ENCODE measurements around the gene CHMP4A. TPM values are rescaled to one million over a fixed set of nuclear protein-coding genes. Genes with fewer than 3 reads are reported as not detected.

The CHMP4A gene
- total and polyA plus RNA-seq, 2 of the 13 experiments (the other 11 are each of a cell fraction or from before 2014, with no cell fraction given) = 83.6 to 113 TPM

DNA sequence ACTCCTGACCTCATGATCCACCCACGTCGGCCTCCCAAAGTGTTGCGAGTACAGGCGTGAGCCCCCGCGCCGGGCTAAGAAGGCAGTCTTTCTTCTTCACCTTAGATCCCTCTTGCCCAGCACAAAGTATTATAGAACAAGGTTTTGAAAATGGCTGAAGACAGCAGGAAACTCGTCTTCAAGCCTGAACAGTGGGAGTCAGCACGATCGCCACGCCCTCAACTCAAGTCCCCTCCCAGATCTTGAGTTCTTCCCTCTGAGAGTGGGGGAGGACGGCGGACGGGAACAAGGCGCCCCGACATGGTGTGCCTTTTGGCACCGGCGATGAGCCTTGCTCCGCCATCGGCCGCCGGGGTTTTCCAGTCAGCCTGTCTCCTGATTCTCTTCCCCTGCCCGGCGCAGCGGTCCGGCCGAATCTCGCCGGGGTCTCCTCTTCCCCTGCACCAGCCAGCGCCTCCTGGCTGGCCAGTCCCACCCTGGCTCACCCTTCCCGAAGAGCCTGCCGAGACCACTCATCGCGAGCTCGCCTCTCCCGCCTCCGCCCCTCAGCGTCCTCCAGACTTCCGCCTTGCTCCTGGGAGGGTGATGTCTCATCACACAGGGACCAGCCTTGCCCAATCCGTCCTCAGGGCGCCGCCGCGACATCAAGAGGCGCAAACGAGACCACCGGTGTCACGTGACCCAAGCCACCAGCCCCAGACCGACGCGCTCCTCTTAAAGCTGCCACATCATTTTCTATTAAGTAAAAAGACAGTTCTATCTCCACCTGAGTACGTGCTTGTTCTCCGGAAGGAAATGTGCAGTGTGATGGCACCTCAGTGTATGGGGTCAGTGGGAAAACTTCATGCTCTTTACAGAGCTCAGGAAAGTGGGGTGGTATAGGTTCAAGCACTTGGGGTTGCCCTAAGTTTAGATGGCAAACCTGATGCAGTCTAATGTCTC lies at the start of gene CHMP4A (continued):
- TF ChIP-seq, protein P1, sequence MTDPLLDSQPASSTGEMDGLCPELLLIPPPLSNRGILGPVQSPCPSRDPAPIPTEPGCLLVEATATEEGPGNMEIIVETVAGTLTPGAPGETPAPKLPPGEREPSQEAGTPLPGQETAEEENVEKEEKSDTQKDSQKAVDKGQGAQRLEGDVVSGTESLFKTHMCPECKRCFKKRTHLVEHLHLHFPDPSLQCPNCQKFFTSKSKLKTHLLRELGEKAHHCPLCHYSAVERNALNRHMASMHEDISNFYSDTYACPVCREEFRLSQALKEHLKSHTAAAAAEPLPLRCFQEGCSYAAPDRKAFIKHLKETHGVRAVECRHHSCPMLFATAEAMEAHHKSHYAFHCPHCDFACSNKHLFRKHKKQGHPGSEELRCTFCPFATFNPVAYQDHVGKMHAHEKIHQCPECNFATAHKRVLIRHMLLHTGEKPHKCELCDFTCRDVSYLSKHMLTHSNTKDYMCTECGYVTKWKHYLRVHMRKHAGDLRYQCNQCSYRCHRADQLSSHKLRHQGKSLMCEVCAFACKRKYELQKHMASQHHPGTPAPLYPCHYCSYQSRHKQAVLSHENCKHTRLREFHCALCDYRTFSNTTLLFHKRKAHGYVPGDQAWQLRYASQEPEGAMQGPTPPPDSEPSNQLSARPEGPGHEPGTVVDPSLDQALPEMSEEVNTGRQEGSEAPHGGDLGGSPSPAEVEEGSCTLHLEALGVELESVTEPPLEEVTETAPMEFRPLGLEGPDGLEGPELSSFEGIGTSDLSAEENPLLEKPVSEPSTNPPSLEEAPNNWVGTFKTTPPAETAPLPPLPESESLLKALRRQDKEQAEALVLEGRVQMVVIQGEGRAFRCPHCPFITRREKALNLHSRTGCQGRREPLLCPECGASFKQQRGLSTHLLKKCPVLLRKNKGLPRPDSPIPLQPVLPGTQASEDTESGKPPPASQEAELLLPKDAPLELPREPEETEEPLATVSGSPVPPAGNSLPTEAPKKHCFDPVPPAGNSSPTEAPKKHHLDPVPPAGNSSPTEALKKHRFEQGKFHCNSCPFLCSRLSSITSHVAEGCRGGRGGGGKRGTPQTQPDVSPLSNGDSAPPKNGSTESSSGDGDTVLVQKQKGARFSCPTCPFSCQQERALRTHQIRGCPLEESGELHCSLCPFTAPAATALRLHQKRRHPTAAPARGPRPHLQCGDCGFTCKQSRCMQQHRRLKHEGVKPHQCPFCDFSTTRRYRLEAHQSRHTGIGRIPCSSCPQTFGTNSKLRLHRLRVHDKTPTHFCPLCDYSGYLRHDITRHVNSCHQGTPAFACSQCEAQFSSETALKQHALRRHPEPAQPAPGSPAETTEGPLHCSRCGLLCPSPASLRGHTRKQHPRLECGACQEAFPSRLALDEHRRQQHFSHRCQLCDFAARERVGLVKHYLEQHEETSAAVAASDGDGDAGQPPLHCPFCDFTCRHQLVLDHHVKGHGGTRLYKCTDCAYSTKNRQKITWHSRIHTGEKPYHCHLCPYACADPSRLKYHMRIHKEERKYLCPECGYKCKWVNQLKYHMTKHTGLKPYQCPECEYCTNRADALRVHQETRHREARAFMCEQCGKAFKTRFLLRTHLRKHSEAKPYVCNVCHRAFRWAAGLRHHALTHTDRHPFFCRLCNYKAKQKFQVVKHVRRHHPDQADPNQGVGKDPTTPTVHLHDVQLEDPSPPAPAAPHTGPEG (CRISPR knock-in tag; IDR thresholded peaks at IDR 0.05) = peak; percentile 97
- TF ChIP-seq NRL (CRISPR knock-in tag; IDR thresholded peaks at IDR 0.05; ENCODE audit: borderline replicate concordance) = peak; percentile 99
- peak; percentile 99 for TF ChIP-seq ZNF343 (CRISPR knock-in tag; IDR thresholded peaks at IDR 0.05)
- TF ChIP-seq ZBTB1 (CRISPR knock-in tag; IDR thresholded peaks at IDR 0.05; ENCODE audit: borderline replicate concordance) = peak; percentile 71; the same call in 1 of the 2 replicates
- TF ChIP-seq ZFP1 (CRISPR knock-in tag; IDR thresholded peaks at IDR 0.05) = no peak; the same call in 1 of the 2 replicates
- TF ChIP-seq ZNF605 (CRISPR knock-in tag; IDR thresholded peaks at IDR 0.05) = peak; percentile 100
- TF ChIP-seq HNRNPK (IDR thresholded peaks at IDR 0.05; ENCODE audit: low read depth, low read length, poor library complexity, severe bottlenecking) = peak; percentile 74
- peak; percentile 77 for TF ChIP-seq HNRNPLL (IDR thresholded peaks at IDR 0.05; ENCODE audit: low read depth, low read length, poor library complexity, severe bottlenecking)
- peak; percentile 97 for TF ChIP-seq ZSCAN29 (CRISPR knock-in tag; conservative IDR thresholded peaks at IDR 0.05)
- TF ChIP-seq, protein P2, sequence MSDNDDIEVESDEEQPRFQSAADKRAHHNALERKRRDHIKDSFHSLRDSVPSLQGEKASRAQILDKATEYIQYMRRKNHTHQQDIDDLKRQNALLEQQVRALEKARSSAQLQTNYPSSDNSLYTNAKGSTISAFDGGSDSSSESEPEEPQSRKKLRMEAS (IDR thresholded peaks at IDR 0.05) = no peak
- peak; percentile 100 for TF ChIP-seq POGZ (CRISPR knock-in tag; IDR thresholded peaks at IDR 0.05)
- peak; percentile 98 for TF ChIP-seq DMAP1 (CRISPR knock-in tag; IDR thresholded peaks at IDR 0.05)
- TF ChIP-seq ZNF446 (CRISPR knock-in tag; IDR thresholded peaks at IDR 0.05) = peak; percentile 66; the same call in 1 of the 2 replicates
- TF ChIP-seq ZNF614 (CRISPR knock-in tag; IDR thresholded peaks at IDR 0.05; ENCODE audit: borderline replicate concordance) = peak; percentile 98
- TF ChIP-seq HNRNPH1 (optimal IDR thresholded peaks at IDR 0.05; ENCODE audit: low read depth, low read length) = peak; percentile 95
- TF ChIP-seq, protein P3, sequence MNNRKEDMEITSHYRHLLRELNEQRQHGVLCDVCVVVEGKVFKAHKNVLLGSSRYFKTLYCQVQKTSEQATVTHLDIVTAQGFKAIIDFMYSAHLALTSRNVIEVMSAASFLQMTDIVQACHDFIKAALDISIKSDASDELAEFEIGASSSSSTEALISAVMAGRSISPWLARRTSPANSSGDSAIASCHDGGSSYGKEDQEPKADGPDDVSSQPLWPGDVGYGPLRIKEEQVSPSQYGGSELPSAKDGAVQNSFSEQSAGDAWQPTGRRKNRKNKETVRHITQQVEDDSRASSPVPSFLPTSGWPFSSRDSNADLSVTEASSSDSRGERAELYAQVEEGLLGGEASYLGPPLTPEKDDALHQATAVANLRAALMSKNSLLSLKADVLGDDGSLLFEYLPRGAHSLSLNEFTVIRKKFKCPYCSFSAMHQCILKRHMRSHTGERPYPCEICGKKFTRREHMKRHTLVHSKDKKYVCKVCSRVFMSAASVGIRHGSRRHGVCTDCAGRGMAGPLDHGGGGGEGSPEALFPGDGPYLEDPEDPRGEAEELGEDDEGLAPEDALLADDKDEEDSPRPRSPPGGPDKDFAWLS (CRISPR knock-in tag; IDR thresholded peaks at IDR 0.05; ENCODE audit: borderline replicate concordance) = peak; percentile 72; the same call in 1 of the 2 replicates
- peak; percentile 68 for TF ChIP-seq ZNF441 (CRISPR knock-in tag; IDR thresholded peaks at IDR 0.05; ENCODE audit: borderline replicate concordance)

Measured in HepG2 (cell line).